Activated naive CD4-positive, alpha-beta T cell (primary cell): ENCODE results near the gene KRT10.
A peak's percentile ranks its signal among the peaks of the same experiment; 100 is the strongest.
"Not testable (repeated sequence)": the region's sequence is repeated elsewhere in the genome, so short reads cannot be mapped to it uniquely, and the experiment has no call there.

Experiments
- DNase-seq, 4 experiments: peaks; one replicate each; lab custom pipeline; 2025; lab: John Stamatoyannopoulos, UW

KRT10 gene

GRCh38 chr17:40832840-40833239 is 10.4 kb upstream of the KRT10 start:
- DNase-seq = no peak

GRCh38 chr17:40830085-40830776 is 7.8 kb upstream of the KRT10 start:
- no peak for DNase-seq

- DNase-seq = no peak
Observed at GRCh38 chr17:40828454-40829044, 6.1 kb upstream of the KRT10 start.

- no peak for DNase-seq
Observed at GRCh38 chr17:40827746-40828453, 5.5 kb upstream of the KRT10 start.

GRCh38 chr17:40825599-40825998 is 3.2 kb upstream of the KRT10 start:
- DNase-seq = no peak

- DNase-seq = no peak
Observed at GRCh38 chr17:40824015-40824832, 1.8 kb upstream of the KRT10 start.

- no peak for DNase-seq
Observed at GRCh38 chr17:40821536-40821935, 878 bp downstream of the KRT10 start.

GRCh38 chr17:40820228-40820838 is 2.1 kb downstream of the KRT10 start:
- DNase-seq = no peak

GRCh38 chr17:40819528-40820125 is 2.8 kb downstream of the KRT10 start:
- DNase-seq = no peak

- DNase-seq = peak; percentile 57 to 84 (median 69)
Observed at GRCh38 chr17:40818733-40819527, 3.5 kb downstream of the KRT10 start.

- DNase-seq = no peak
Observed at GRCh38 chr17:40818343-40818732, 4.1 kb downstream of the KRT10 start.

GRCh38 chr17:40817103-40817682 is 5.2 kb downstream of the KRT10 start:
- DNase-seq = no peak

- no peak for DNase-seq
Observed at GRCh38 chr17:40816569-40816968, 5.8 kb downstream of the KRT10 start.

- DNase-seq = no peak
Observed at GRCh38 chr17:40815381-40815780, 7.0 kb downstream of the KRT10 start.

- DNase-seq = not testable (repeated sequence)
Observed at GRCh38 chr17:40814657-40815056, 7.8 kb downstream of the KRT10 start.

- no peak for DNase-seq
Observed at GRCh38 chr17:40813804-40814203, 8.6 kb downstream of the KRT10 start.

GRCh38 chr17:40812639-40813038 is 9.8 kb downstream of the KRT10 start:
- no peak for DNase-seq

- DNase-seq = no peak
Observed at GRCh38 chr17:40810494-40810893, 11.9 kb downstream of the KRT10 start.

- DNase-seq = no peak
Observed at GRCh38 chr17:40809721-40810421, 12.5 kb downstream of the KRT10 start.

- no peak for DNase-seq
Observed at GRCh38 chr17:40806131-40806530, 16.3 kb downstream of the KRT10 start.
